ENCODE results near the gene SPACA4.

The SPACA4 gene

GRCh38 chr19:48616491-48617056, 10.0 kb downstream of the SPACA4 start:
- intact Hi-C loops (cut with DNase I), result no loop called here
- DNase-seq, result no peak

GRCh38 chr19:48617146-48617937, 10.8 kb downstream of the SPACA4 start:
- intact Hi-C loops (cut with DNase I), result no loop called here
- no peak for DNase-seq

- peak in 4 of 42 donors; percentile 31 to 59 (median 43) for DNase-seq
- intact Hi-C loops (cut with DNase I), result no loop called here
Measured at GRCh38 chr19:48618278-48618915, 11.9 kb downstream of the SPACA4 start.

- intact Hi-C loops (cut with DNase I), result no loop called here
- peak; percentile 96 to 100 (median 98) for DNase-seq
Measured at GRCh38 chr19:48618916-48619691, 12.6 kb downstream of the SPACA4 start, which contains the start of the genes RPL18 and SPHK2. RPL18 (minus strand) TSS chr19:48619178; CDS start chr19:48619143, 35 bp downstream. SPHK2 (plus strand) TSS chr19:48619506; CDS start chr19:48620515, 1,009 bp downstream.

- DNase-seq, result no peak
- intact Hi-C loops (cut with DNase I), result no loop called here
Measured at GRCh38 chr19:48619692-48620585, 13.4 kb downstream of the SPACA4 start.

- DNase-seq, result no peak
Measured at GRCh38 chr19:48623556-48624066, 17.1 kb downstream of the SPACA4 start.

GRCh38 chr19:48624067-48624594, 17.6 kb downstream of the SPACA4 start:
- intact Hi-C loops (cut with DNase I), result no loop called here
- peak; percentile 97 to 100 (median 99) for DNase-seq

More at GRCh38 chr19:48623556-48624066, 17.1 kb downstream of the SPACA4 start:
- intact Hi-C loops (cut with DNase I), result no loop called here

- DNase-seq, result no peak
Measured at GRCh38 chr19:48624791-48625723, 18.5 kb downstream of the SPACA4 start.

GRCh38 chr19:48625891-48626327, 19.4 kb downstream of the SPACA4 start:
- no peak for DNase-seq
- intact Hi-C loops (cut with DNase I), result no loop called here

More at GRCh38 chr19:48624791-48625723, 18.5 kb downstream of the SPACA4 start:
- intact Hi-C loops (cut with DNase I), result no loop called here

GRCh38 chr19:48627201-48627864, 20.8 kb downstream of the SPACA4 start:
- intact Hi-C loops (cut with DNase I), result no loop called here
- DNase-seq, result no peak

GRCh38 chr19:48627865-48628314, 21.3 kb downstream of the SPACA4 start:
- intact Hi-C loops (cut with DNase I), result no loop called here
- DNase-seq, result no peak

GRCh38 chr19:48628486-48629296, 22.1 kb downstream of the SPACA4 start:
- intact Hi-C loops (cut with DNase I), result no loop called here
- no peak for DNase-seq

GRCh38 chr19:48629297-48629598, 22.7 kb downstream of the SPACA4 start:
- no peak for DNase-seq
- intact Hi-C loops (cut with DNase I), result no loop called here

GRCh38 chr19:48629599-48630295, 23.2 kb downstream of the SPACA4 start:
- intact Hi-C loops (cut with DNase I), result no loop called here
- DNase-seq, result peak in 40 of 42 donors; percentile 44 to 84 (median 66)
